BE2C (cell line): ENCODE results near the gene PLCXD1.
"Not testable (repeated sequence)": the region's sequence is repeated elsewhere in the genome, so short reads cannot be mapped to it uniquely, and the experiment has no call there.

ENCODE experiments used
- DNase-seq: peaks from one replicate; pipeline ENCODE4 v3.0.0-alpha.2; 2020
- H3K27me3 ChIP-seq: fragments of 250-450 bp; sonication (Bioruptor Pico); 2 replicates; pipeline ENCODE4 v1.5.1; 2020; ENCODE audit warnings: mild to moderate bottlenecking
- H3K36me3 ChIP-seq: fragments of 250-450 bp; sonication (Bioruptor Pico); 2 replicates; pipeline ENCODE4 v1.5.1; 2020; ENCODE audit warnings: mild to moderate bottlenecking
- H3K4me1 ChIP-seq: fragments of 250-450 bp; sonication (Bioruptor Pico); 2 replicates; pipeline ENCODE4 v1.5.1; 2020
- H3K4me3 ChIP-seq: 2 replicates; pipeline ENCODE4 v1.5.1; 2011; ENCODE audit warnings: low read depth, low read length
- H3K9me3 ChIP-seq: fragments of 250-450 bp; sonication (Bioruptor Pico); 2 replicates; pipeline ENCODE4 v1.5.1; 2020
- TF ChIP-seq, protein P1 (sequence below): IDR thresholded peaks from 2 replicates; pipeline ENCODE4 v1.5.1; 2012; ENCODE audit warnings: mild to moderate bottlenecking, low read depth, low read length

The PLCXD1 gene

DNA sequence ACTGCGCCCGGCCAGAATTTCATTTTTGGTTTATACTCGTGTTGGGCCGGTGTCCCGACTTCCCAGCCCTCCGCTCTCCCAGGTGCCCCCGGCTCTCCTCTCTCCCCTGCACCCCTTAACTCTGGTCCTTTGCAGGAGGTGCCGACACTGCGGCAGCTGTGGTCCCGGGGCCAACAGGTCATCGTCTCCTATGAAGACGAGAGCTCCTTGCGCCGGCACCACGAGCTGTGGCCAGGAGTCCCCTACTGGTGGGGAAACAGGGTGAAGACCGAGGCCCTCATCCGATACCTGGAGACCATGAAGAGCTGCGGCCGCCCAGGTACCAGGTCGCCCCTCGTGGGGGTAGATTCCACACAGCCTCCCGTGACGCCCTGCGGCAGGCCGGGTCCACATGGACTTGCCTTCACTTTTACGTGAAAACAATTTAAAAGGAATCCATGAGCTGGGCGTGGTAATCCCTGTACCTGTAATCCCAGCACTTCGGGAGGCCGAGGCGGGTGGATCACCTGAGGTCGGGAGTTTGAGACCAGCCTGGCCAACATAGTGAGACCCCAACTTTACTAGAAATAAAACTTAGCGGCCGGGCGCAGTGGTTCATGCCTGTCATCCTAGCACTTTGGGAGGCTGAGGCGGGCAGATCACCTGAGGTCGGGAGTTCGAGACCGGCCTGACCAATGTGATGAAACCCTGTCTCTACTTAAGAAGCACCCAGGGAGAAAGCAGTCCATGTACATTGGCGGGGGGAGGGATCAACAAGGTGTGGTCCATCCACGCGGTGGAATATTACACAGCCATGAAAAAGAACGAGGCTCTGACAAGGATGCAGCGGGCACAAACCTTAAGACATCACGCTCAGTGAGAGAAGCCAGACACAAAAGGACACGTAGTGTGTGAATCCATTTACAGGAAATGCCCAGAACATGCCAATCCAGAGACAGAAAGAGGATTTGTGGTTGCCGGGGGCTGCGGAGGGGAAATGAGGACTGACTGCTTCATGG lies 12.0 kb downstream of the PLCXD1 start:
- H3K9me3 ChIP-seq = no peaks in the 10 kb centered on the region
- TF ChIP-seq, protein P1, sequence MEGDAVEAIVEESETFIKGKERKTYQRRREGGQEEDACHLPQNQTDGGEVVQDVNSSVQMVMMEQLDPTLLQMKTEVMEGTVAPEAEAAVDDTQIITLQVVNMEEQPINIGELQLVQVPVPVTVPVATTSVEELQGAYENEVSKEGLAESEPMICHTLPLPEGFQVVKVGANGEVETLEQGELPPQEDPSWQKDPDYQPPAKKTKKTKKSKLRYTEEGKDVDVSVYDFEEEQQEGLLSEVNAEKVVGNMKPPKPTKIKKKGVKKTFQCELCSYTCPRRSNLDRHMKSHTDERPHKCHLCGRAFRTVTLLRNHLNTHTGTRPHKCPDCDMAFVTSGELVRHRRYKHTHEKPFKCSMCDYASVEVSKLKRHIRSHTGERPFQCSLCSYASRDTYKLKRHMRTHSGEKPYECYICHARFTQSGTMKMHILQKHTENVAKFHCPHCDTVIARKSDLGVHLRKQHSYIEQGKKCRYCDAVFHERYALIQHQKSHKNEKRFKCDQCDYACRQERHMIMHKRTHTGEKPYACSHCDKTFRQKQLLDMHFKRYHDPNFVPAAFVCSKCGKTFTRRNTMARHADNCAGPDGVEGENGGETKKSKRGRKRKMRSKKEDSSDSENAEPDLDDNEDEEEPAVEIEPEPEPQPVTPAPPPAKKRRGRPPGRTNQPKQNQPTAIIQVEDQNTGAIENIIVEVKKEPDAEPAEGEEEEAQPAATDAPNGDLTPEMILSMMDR = no peak
- peaks cover 10% of the 10 kb centered on the region for H3K36me3 ChIP-seq

DNA sequence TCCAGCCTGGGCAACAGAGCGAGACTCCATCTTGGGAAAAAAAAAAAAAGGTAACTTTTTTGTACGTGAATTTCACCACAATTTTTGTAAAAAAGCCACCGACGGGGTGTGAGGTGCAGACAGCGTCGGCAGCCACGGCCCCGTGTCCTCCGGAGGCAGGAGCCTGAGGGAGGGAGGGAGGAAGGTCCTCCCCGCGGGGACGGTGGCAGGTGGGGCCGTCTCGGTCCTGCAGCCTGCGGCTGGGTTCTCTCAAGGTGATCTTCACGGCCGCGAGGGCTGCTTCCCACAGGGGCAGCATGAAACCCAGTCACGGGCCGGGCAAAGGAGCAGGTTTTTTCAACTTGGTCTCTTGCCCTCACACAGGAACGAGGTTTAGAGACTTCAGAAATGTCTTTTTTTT lies 14.0 kb downstream of the PLCXD1 start:
- TF ChIP-seq, protein P1 = no peak
- Histone ChIP-seq H3K9me3 (no peaks in the 10 kb centered on the region), H3K4me1 (no peaks in the 10 kb centered on the region), H3K27me3 (no peaks in the 10 kb centered on the region), H3K4me3 (no peak overlapping the region), H3K36me3 (peaks cover 10% of the 10 kb centered on the region)
- no peak for DNase-seq

More for the DNA sequence above, 12.0 kb downstream of the PLCXD1 start:
- no peak for DNase-seq
- Histone ChIP-seq H3K4me1 (no peaks in the 10 kb centered on the region), H3K27me3 (no peaks in the 10 kb centered on the region), H3K4me3 (no peak overlapping the region)

DNA sequence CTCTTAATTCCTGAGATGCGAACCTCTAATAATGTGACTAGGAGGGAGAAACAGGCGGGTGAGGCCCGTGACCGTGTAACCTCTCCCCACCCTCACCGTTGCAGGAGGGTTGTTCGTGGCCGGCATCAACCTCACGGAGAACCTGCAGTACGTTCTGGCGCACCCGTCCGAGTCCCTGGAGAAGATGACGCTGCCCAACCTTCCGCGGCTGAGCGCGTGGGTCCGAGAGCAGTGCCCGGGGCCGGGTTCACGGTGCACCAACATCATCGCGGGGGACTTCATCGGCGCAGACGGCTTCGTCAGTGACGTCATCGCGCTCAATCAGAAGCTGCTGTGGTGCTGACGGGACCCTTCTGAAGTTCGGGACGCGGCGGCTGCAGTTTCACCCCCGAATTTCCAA lies 17.8 kb downstream of the PLCXD1 start:
- no peaks in the 10 kb centered on the region for H3K4me1 ChIP-seq
- H3K36me3 ChIP-seq = no peaks in the 10 kb centered on the region; the same call in 1 of the 2 replicates
- TF ChIP-seq, protein P1 = no peak
- H3K9me3 ChIP-seq = no peaks in the 10 kb centered on the region
- no peak overlapping the region for H3K4me3 ChIP-seq
- H3K27me3 ChIP-seq = no peaks in the 10 kb centered on the region
- DNase-seq = no peak

DNA sequence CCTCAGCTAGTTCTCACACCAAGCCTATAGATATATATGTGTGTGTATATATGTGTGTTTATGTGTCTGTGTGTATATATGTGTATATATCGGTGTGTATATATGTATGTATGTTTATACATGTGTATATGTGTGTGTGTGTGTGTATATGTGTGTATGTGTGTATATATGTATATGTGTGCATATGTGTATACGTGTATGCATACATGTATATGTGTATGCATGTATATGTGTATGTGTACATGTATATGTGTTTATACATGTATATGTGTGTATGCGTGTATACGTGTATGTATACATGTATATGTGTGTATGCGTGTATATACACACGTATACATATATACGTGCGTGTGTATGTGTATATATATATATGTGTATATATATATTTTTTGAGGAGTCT lies 19.2 kb downstream of the PLCXD1 start:
- TF ChIP-seq, protein P1 = no peak
- Histone ChIP-seq H3K27me3 (no peaks in the 10 kb centered on the region), H3K4me1 (no peaks in the 10 kb centered on the region), H3K36me3 (no peaks in the 10 kb centered on the region; the same call in 1 of the 2 replicates), H3K9me3 (no peaks in the 10 kb centered on the region), H3K4me3 (no peak overlapping the region)
- no peak for DNase-seq

DNA sequence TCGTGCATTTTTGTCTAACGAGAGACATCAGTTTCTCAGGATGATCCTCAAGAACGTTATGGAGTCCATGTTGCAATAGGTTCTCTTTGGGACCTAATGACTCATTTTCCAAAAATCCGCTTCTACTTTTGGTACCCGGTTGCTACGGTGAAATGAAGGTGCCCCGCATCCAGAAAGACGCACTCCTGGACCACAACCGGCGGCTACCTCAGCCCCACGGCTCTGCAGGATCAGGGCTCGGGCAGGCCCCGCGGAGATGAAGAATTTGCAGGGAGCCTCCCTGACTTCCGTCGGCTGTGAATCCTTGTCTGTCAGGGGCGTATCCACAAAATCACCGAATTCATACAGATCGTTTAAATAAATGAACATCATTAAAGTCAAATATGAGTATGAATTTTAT lies 21.8 kb downstream of the PLCXD1 start:
- Histone ChIP-seq H3K4me1 (no peaks in the 10 kb centered on the region), H3K9me3 (no peaks in the 10 kb centered on the region), H3K27me3 (no peaks in the 10 kb centered on the region), H3K4me3 (no peak overlapping the region), H3K36me3 (peaks cover 9% of the 10 kb centered on the region)
- TF ChIP-seq, protein P1 = no peak
- no peak for DNase-seq

DNA sequence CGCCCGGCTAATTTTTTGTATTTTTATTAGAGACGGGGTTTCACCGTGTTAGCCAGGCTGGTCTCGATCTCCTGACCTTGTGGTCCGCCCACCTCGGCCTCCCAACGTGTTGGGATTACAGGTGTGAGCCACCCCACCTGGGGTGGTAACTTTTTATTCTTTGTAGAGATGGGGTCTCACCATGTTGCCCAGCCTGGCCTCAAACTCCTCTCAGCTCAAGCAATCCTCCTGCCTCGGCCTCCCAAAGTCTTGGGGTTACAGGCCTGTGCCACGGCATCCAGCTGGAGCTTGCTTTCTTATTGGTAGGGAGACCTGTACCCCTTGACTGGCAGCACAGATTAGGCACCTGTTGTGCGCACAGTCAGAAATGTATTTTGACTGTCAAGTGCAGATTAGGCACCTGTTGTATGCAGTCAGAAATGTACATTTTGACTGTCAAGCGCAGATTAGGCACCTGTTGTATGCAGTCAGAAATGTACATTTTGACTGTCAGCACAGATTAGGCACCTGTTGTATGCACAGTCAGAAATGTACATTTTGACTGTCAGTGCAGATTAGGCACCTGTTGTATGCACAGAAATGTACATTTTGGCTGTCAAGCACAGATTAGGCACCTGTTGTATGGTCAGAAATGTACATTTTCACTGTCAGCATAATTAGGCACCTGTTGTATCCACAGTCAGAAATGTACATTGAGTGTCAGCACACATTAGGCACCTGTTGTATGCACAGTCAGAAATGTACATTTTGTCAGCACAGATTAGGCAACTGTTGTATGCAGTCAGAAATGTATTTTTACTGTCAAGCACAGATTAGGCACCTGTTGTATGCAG lies 24.8 kb downstream of the PLCXD1 start:
- H3K9me3 ChIP-seq, H3K27me3 ChIP-seq, H3K4me3 ChIP-seq, DNase-seq, H3K36me3 ChIP-seq, H3K4me1 ChIP-seq: not testable (repeated sequence)

DNA sequence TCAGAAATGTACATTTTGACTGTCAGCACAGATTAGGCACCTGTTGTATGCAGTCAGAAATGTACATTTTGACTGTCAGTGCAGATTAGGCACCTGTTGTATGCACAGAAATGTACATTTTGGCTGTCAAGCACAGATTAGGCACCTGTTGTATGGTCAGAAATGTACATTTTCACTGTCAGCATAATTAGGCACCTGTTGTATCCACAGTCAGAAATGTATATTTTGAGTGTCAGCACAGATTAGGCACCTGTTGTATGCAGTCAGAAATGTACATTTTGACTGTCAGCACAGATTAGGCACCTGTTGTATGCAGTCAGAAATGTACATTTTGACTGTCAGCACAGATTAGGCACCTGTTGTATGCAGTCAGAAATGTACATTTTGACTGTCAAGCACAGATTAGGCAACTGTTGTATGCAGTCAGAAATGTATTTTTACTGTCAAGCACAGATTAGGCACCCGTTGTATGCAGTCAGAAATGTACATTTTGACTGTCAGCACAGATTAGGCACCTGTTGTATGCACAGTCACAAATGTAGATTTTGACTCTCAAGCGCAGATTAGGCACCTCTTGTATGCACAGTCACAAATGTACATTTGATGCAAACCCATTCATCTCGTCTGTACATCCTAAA lies 25.6 kb downstream of the PLCXD1 start:
- DNase-seq, H3K9me3 ChIP-seq: not testable (repeated sequence)
- peaks cover 12% of the 10 kb centered on the region for H3K36me3 ChIP-seq

More for the DNA sequence above, 25.6 kb downstream of the PLCXD1 start:
- not testable (repeated sequence) for H3K4me1 ChIP-seq, H3K4me3 ChIP-seq, H3K27me3 ChIP-seq
